ENCODE measurements around the gene DBR1. TPM values are rescaled to one million over a fixed set of nuclear protein-coding genes. Genes with fewer than 3 reads are reported as not detected.

DBR1 gene
- total and polyA plus RNA-seq, 2 of the 13 experiments (the other 11 are each of a cell fraction or from before 2014, with no cell fraction given), result 6.4 to 16.7 TPM

DNA sequence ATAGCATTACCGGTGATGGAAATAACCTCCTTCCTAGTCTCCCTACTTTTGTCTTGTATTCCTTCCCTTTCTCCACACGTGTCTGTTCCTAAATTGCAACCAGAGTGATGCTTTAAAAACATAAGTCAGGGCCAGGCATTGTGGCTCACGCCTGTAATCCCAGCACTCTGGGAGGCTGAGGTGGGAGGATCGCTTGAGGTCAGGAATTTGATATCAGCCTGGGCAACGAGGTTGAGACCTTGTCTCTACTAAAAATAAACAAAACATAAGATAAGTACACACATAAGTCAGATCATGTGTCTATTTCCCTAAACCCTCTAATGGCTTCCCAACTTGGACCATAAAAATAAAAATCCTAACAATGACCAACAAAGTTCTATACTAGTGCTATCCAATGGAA is 30.8 kb upstream of the DBR1 start:
- CTCF ChIA-PET (ENCODE audit: low intra/inter-chr PET ratio, low total read pairs), result no interaction called here
- Histone ChIP-seq H3K27ac (ENCODE audit: extremely low read length, insufficient read depth, low read length) (no peak overlapping the region), H2AFZ (ENCODE audit: low read length) (no peak overlapping the region), H3K4me1 (ENCODE audit: insufficient read depth, low read length) (no peaks in the 10 kb centered on the region), H3K9me3 (ENCODE audit: low read length) (no peaks in the 10 kb centered on the region), H3K27me3 (ENCODE audit: control insufficient read depth in 1 of 2, insufficient read depth in 2 of 2, low read length in 2 of 2) (no peaks in the 10 kb centered on the region), H4K20me1 (ENCODE audit: insufficient read depth, low read length) (peaks cover 19% of the 10 kb centered on the region), H3K36me3 (replicated peaks in 1 of 2; ENCODE audit: control insufficient read depth in 1 of 2, insufficient read depth in 2 of 2, low read length in 2 of 2) (peaks cover 0 to 3% of the 10 kb centered on the region in 2 experiments; a peak in 4 of 5 replicates), H3K79me2 (ENCODE audit: insufficient read depth, low read length) (peaks cover 90% of the 10 kb centered on the region), H3K9ac (ENCODE audit: insufficient read depth, low read depth, low read length) (no peak overlapping the region), H3K4me3 (replicated peaks in 1 of 3; ENCODE audit: insufficient read depth in 1 of 3, low read depth in 2 of 3, low read length in 3 of 3) (no peak overlapping the region), H3K4me2 (ENCODE audit: low read depth, low read length) (no peak overlapping the region)
- DNase-seq (ENCODE audit: low spot score) (no peak), FAIRE-seq (no peak), ATAC-seq (no peak)
- no TSS peak for BruUV-seq (replicated peaks)
- intact Hi-C loops (cut with micrococcal nuclease; ENCODE audit: unreplicated experiment) (no loop called here), in situ Hi-C loops (cut with HindIII; ENCODE audit: extremely low pct_ligation_motif_present, low pct_unique_long_range_greater_than_20kb) (no loop called here)
- TF ChIP-seq RFXAP (CRISPR knock-in tag; IDR thresholded peaks at IDR 0.05; ENCODE audit: borderline replicate concordance) (no peak), NPAS2 (CRISPR knock-in tag; IDR thresholded peaks at IDR 0.05; ENCODE audit: borderline replicate concordance) (no peak), TBL1XR1 (IDR thresholded peaks at IDR 0.05; ENCODE audit: borderline replicate concordance, low read length, partially characterized antibody) (no peak), IKZF1 (IDR thresholded peaks at IDR 0.05) (no peak), ZNF124 (CRISPR knock-in tag; IDR thresholded peaks at IDR 0.05) (no peak), RARG (CRISPR knock-in tag; IDR thresholded peaks at IDR 0.05; ENCODE audit: low read depth) (no peak), ZBTB37 (CRISPR knock-in tag; IDR thresholded peaks at IDR 0.05) (no peak), ZNF367 (CRISPR knock-in tag; IDR thresholded peaks at IDR 0.05; ENCODE audit: borderline replicate concordance) (no peak), GABPA (IDR thresholded peaks at IDR 0.05; ENCODE audit: low read depth, low read length) (no peak), GABPA (CRISPR knock-in tag; IDR thresholded peaks at IDR 0.05; ENCODE audit: low read depth) (no peak), EHMT2 (IDR thresholded peaks at IDR 0.05; ENCODE audit: borderline replicate concordance, low read depth, low read length) (no peak), ZNF710 (CRISPR knock-in tag; IDR thresholded peaks at IDR 0.05; ENCODE audit: borderline replicate concordance) (no peak), ZNF790 (CRISPR knock-in tag; IDR thresholded peaks at IDR 0.05; ENCODE audit: borderline replicate concordance) (no peak)
- TF ChIP-seq, protein P1, sequence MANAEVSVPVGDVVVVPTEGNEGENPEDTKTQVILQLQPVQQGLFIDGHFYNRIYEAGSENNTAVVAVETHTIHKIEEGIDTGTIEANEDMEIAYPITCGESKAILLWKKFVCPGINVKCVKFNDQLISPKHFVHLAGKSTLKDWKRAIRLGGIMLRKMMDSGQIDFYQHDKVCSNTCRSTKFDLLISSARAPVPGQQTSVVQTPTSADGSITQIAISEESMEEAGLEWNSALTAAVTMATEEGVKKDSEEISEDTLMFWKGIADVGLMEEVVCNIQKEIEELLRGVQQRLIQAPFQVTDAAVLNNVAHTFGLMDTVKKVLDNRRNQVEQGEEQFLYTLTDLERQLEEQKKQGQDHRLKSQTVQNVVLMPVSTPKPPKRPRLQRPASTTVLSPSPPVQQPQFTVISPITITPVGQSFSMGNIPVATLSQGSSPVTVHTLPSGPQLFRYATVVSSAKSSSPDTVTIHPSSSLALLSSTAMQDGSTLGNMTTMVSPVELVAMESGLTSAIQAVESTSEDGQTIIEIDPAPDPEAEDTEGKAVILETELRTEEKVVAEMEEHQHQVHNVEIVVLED (CRISPR knock-in tag; IDR thresholded peaks at IDR 0.05; ENCODE audit: borderline replicate concordance), result no peak
- TF ChIP-seq, protein P2, sequence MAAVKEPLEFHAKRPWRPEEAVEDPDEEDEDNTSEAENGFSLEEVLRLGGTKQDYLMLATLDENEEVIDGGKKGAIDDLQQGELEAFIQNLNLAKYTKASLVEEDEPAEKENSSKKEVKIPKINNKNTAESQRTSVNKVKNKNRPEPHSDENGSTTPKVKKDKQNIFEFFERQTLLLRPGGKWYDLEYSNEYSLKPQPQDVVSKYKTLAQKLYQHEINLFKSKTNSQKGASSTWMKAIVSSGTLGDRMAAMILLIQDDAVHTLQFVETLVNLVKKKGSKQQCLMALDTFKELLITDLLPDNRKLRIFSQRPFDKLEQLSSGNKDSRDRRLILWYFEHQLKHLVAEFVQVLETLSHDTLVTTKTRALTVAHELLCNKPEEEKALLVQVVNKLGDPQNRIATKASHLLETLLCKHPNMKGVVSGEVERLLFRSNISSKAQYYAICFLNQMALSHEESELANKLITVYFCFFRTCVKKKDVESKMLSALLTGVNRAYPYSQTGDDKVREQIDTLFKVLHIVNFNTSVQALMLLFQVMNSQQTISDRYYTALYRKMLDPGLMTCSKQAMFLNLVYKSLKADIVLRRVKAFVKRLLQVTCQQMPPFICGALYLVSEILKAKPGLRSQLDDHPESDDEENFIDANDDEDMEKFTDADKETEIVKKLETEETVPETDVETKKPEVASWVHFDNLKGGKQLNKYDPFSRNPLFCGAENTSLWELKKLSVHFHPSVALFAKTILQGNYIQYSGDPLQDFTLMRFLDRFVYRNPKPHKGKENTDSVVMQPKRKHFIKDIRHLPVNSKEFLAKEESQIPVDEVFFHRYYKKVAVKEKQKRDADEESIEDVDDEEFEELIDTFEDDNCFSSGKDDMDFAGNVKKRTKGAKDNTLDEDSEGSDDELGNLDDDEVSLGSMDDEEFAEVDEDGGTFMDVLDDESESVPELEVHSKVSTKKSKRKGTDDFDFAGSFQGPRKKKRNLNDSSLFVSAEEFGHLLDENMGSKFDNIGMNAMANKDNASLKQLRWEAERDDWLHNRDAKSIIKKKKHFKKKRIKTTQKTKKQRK (IDR thresholded peaks at IDR 0.05; ENCODE audit: low read length), result no peak
- POLR2A ChIA-PET, result no interaction called here
- WGBS (ENCODE audit: low lambda C conversion rate), result 93% methylated on average over 5 of the region's 5 CpGs
